ENCODE data around the gene FHOD3.

FHOD3 gene

DNA sequence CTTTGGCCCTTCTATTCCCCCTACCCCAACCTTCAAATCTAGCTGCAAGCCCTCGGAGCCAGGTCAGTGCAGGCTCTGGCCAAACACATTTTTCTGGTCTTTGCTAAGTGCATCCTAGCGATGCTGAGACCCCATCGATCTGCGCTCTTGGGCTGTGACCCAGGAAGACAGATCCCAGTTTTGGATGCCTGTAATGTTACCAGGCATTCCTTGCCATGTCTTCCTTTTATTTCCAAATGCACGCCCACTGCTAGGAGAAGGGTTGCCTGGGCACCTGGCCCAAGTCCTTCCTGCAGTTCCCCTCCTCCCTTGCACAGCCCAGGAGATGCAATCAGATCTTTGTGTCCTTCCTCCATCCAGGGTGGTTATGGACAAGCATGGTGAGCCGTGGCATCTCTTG is 406.6 kb downstream of the FHOD3 start:
- no peaks in the 10 kb centered on the region for H3K27me3 ChIP-seq (replicated peaks)
- DNase-seq, result no peak
- H3K27ac ChIP-seq, result no peak overlapping the region
- in situ Hi-C loops (cut with HindIII; ENCODE audit: low pct_ligation_motif_present, low sequenced_read_pairs), result no loop called here
- no peak overlapping the region for H3K4me3 ChIP-seq (ENCODE audit: low read depth, low read length)
- TF ChIP-seq CTCF (IDR thresholded peaks at IDR 0.05; ENCODE audit: low read depth, low read length, missing control alignments), result no peak
- H3K36me3 ChIP-seq (replicated peaks), result no peaks in the 10 kb centered on the region

GRCh38 chr18:36706134-36706881 is 408.8 kb downstream of the FHOD3 start:
- no peak overlapping the region for H3K27ac ChIP-seq
- H3K27me3 ChIP-seq (replicated peaks), result no peaks in the 10 kb centered on the region
- no peak for DNase-seq
- no peak overlapping the region for H3K4me3 ChIP-seq (ENCODE audit: low read depth, low read length)
- no peaks in the 10 kb centered on the region for H3K36me3 ChIP-seq (replicated peaks)
- in situ Hi-C loops (cut with HindIII; ENCODE audit: low pct_ligation_motif_present, low sequenced_read_pairs), result no loop called here
- no peak for TF ChIP-seq CTCF (IDR thresholded peaks at IDR 0.05; ENCODE audit: low read depth, low read length, missing control alignments)

GRCh38 chr18:36708366-36708765 is 410.9 kb downstream of the FHOD3 start:
- Histone ChIP-seq H3K27me3 (replicated peaks) (no peaks in the 10 kb centered on the region), H3K36me3 (replicated peaks) (no peaks in the 10 kb centered on the region), H3K4me3 (ENCODE audit: low read depth, low read length) (no peak overlapping the region), H3K27ac (no peak overlapping the region)
- TF ChIP-seq CTCF (IDR thresholded peaks at IDR 0.05; ENCODE audit: low read depth, low read length, missing control alignments), result no peak
- in situ Hi-C loops (cut with HindIII; ENCODE audit: low pct_ligation_motif_present, low sequenced_read_pairs), result no loop called here
- no peak for DNase-seq

DNA sequence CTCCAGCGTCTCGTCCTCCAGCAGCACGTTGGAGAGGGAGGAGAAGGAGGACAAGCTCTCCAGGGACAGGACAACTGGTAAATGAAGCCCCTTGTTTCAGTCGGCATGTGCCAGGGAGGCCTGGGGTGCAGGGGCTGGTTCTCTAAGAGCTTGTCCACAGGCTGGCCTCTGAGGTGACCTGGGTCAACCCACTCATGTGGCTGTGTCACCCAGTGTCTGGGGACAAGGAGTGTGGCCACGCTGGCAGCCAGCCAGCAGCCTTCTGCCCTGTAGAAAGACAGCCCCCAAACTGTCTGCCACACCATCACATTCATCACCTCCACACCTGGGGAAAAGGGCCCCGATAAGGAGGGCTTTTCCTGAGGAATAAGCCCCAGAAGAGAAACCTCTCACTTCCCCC is 411.8 kb downstream of the FHOD3 start:
- no peak for TF ChIP-seq CTCF (IDR thresholded peaks at IDR 0.05; ENCODE audit: low read depth, low read length, missing control alignments)
- no peaks in the 10 kb centered on the region for H3K36me3 ChIP-seq (replicated peaks)
- no peak for DNase-seq
- no peak overlapping the region for H3K27ac ChIP-seq
- H3K27me3 ChIP-seq (replicated peaks), result no peaks in the 10 kb centered on the region
- in situ Hi-C loops (cut with HindIII; ENCODE audit: low pct_ligation_motif_present, low sequenced_read_pairs), result no loop called here
- no peak overlapping the region for H3K4me3 ChIP-seq (ENCODE audit: low read depth, low read length)

DNA sequence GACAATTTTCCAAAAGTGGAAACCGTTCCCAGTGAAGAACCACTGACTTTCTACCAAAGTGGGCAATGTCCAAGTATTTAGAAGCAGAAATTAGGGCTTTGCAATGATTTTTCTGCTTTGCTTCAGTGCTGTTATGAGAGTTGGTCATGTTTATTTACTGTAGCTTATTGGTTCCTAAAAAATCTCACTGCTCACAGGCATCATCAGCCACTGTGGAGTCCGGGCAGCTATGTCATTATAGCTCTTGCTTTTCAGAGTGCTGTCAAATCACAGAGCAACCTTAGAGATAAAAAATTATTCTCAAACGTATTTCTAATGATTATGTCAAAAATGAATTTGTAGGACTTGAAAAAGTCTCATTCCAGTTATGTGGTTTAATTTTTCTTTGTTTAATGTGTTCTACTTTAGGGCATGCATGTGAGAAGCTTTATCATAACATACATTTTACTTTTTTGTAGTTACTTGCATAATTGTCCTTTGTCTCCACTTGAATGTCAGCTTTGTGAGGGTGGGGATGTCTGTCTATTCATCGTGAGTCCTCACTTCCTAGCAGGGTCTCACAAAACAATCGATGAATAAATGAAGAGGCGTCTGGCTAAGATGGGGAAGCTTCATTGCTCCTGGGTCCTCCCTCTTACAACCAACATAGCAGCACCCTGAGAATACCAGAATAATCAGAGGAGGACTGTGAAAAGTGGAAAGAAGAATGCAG is 413.7 kb downstream of the FHOD3 start:
- no peak for TF ChIP-seq CTCF (IDR thresholded peaks at IDR 0.05; ENCODE audit: low read depth, low read length, missing control alignments)
- no peak overlapping the region for H3K4me3 ChIP-seq (ENCODE audit: low read depth, low read length)
- DNase-seq, result no peak
- H3K27ac ChIP-seq, result no peak overlapping the region
- no peaks in the 10 kb centered on the region for H3K27me3 ChIP-seq (replicated peaks)
- H3K36me3 ChIP-seq (replicated peaks), result no peaks in the 10 kb centered on the region
- in situ Hi-C loops (cut with HindIII; ENCODE audit: low pct_ligation_motif_present, low sequenced_read_pairs), result no loop called here

Data from brain microvascular endothelial cell (primary cell).